Kasumi-1 (cell line): ENCODE data around the gene IFITM1.
"Not testable (repeated sequence)": the region's sequence is repeated elsewhere in the genome, so short reads cannot be mapped to it uniquely, and the experiment has no call there.

Experiments used
- DNase-seq, 2 experiments: peaks; one replicate each; lab custom pipeline; 2025; lab: John Stamatoyannopoulos, UW

Gene IFITM1

GRCh38 chr11:326592-326841 lies 12.7 kb downstream of the IFITM1 start:
- no peak for DNase-seq

- peak; percentile 55 to 61 for DNase-seq
These were observed 13.2 kb downstream of the IFITM1 start for GRCh38 chr11:326842-327580.

DNA sequence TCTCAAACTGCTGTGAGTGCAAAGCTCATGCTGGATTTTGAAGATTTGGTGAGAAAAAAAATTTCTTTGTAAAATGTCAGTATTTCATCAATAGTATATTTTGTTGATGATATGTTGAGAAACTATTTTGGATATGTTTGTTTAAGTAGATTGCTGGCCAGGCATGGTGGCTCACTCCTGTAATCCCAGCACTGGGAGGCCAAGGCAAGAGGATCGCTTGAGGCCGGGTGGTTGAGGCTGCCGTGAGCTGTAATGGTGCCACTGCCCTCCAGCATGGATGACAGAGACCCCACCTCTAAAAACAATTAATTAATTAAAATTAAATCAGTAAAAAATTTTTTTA lies 13.7 kb downstream of the IFITM1 start:
- DNase-seq, result no peak

- DNase-seq, result no peak
These were observed 14.2 kb downstream of the IFITM1 start for GRCh38 chr11:328012-328411.

GRCh38 chr11:328516-329100 lies 14.8 kb downstream of the IFITM1 start:
- DNase-seq, result not testable (repeated sequence)

- no peak for DNase-seq
These were observed 16.0 kb downstream of the IFITM1 start for GRCh38 chr11:329886-330253.

GRCh38 chr11:330307-330693 lies 16.5 kb downstream of the IFITM1 start:
- DNase-seq, result no peak

DNA sequence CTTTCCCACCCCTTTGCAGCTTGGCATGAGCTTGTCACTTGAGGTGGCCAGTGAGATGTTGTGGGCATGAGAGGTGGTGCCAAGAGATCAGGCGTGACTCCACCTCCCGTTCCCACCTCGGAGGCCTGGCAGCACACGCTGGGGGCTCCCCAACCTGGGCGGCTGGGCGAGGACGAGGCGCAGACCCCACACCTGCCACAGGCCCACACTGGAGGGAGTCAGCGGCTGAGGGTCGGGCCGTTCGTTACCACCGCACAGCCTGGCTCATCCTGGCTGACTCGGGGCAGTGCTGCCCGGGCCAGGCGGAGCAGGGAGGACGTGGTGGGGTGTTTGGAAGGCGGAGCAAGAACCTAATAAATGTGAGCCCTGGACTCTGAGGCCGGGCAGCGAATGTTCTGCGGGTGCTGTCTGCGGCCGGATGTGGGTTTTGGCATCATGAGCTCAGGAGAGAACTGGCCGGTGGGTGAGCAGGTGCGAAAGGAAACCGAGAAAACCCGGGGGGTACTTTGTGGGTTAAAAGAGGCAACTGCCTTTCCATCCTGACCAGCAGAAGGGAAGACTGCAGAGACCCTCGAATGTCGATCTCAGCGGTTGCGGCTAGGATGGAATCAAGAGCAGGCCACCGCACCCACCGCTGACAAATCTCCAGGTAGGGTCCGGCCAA lies 17.0 kb downstream of the IFITM1 start:
- DNase-seq, result no peak

GRCh38 chr11:331358-332060 lies 17.7 kb downstream of the IFITM1 start:
- DNase-seq, result no peak

DNA sequence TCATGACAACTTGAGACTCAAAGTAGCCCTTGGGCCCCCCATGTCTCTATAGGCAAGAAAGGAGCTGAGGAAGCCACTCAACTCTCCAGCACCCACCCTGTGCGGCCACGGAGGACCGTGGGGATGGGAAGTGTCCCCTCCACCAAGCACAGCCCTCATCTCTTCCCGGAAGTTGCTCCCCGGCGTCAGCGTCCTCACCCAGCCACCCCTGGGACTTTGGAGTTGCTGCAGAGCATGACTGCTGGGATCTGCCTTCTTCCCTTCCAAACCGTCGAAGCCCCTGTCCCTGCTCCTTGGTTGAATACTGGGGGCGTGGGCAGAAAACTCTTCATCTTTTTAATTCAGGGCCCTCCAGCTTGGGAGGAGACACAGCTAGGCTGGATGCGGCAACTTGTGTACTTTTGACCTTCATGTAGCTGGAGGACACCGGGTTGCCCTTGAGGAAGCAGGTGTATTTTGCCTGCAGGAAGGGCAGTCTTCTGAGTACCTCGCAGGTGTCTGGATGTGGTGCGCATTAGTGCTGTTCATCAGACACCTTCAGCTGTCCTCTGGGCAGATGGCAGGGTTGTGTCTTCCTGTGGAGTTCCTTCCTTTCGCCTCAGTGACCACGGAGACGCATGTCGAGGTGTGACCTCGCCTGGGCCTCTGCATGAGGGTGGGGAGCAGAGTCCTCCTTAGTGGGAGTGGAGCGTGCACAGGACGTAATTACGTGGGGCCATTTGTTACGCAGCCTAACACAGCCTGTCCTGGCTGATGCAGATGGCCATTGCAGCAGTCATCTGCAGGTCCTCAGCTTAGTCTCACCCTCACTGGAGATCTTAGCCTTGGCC lies 19.0 kb downstream of the IFITM1 start:
- DNase-seq, result no peak

- not testable (repeated sequence) for DNase-seq
These were observed 19.9 kb downstream of the IFITM1 start for GRCh38 chr11:333616-334263.

- DNase-seq, result no peak
These were observed 20.6 kb downstream of the IFITM1 start for GRCh38 chr11:334264-334994.

- DNase-seq, result peak; percentile 80 to 83
These were observed 22.2 kb downstream of the IFITM1 start for GRCh38 chr11:335779-336658.

DNA sequence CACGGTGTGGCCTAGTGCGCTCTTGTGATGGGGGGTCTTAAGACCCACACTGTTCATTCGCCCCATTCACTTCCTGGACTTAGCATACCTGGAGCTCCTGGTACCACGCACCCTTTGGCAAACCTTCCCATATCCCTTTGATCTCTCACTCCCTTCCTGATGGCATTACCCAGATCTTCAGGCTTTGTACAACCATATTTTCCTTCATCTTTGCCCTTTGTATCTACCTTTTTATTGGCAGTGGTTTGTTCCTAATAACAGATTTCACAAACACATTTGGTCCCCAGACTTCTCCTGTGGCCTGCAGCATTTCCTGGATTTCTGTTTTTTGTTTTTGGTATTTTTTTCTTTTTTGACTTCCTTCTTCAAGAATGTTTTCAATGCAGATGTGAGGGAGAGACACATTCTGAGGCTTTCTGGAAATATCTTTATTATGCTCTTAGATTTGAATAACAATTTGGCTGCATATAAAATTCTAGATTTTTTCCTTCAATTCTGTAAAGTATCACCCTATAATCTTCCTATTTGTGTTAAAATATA lies 22.9 kb downstream of the IFITM1 start:
- peak in 1 of 2 experiments; percentile 26 for DNase-seq

- DNase-seq, result no peak
These were observed 23.9 kb downstream of the IFITM1 start for GRCh38 chr11:337711-338110.

DNA sequence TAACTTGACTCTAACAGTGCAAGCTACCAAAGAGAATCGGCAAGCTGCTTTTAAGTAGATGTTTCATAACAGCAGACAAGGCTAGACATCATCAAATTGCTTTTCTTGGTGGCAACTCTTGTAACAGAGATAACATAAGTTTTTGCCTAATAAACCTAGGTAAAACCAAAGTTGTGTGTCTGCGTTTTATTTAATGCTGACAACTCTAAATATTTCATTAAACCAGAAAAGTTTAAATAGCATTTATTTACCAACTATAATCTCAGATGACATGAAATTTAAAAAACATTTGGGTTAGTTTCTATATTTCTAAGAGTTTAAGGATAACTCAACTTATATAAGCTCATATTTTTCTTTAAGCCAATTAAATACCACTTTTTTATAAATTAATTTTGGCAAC lies 26.1 kb downstream of the IFITM1 start:
- no peak for DNase-seq

DNA sequence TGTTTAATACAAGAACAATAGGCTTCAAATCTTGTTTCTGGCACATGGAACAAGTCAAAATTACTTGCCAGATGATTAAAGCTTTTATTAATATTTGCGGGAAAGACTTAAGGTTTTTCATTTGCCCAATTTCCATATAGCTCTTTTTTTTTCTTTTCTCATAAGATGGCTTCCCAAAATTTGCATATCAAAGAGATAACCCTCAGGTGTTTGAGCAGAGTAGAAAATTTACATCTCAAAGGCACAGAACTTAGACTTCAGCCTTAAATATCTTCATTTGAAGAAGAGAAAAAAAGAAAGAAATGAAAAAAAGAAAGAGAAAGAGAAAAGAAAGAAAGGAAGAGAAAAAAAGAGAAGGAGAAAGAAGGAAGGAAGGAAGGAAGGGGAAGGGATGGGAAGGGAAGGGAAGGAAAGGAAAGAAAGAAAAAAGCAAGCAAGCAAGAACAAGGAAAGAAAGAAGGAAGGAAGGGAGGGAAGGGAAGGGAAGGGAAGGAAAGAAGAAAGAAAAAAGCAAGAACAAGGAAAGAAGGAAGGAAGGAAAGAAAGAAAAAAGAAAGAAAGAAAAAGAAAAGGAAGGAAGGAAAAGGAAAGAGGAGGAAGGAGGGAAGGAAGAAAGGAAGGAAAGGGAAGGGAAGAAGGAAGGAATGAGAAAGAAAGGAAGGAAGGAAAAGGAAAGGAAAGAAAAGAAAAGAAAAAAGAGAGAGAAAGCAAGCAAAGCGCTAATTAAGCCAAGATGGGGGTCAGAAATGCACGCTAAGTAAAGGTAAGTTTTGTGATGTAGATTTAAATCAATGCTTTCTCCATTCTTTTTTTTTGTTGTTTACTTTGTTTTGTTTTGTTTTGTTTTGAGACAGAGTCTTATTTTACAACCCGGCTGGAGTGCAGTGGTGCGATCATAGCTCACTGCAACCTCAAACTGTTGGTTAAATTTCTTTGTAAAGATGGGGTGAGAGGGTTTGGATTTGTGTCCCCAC lies 27.0 kb downstream of the IFITM1 start:
- DNase-seq, result no peak

GRCh38 chr11:342328-342727 lies 28.5 kb downstream of the IFITM1 start:
- DNase-seq, result no peak
